ENCODE measurements around the gene CXorf58. TPM values are rescaled to one million over a fixed set of nuclear protein-coding genes. Genes with fewer than 3 reads are reported as not detected.

Gene CXorf58
- total and polyA plus RNA-seq, 9 of the 15 experiments (the other 6 are each of a cell fraction or from before 2014, with no cell fraction given) = 0.10 to 0.27 (median 0.16) TPM; not detected in 3

GRCh38 chrX:23932046-23932445 lies 24.2 kb downstream of the CXorf58 start:
- Histone ChIP-seq H3K4me1 (replicated peaks in 1 of 2; ENCODE audit: control insufficient read depth in 2 of 2, insufficient read depth in 2 of 2, low read length in 2 of 2) (peaks cover 0 to 10% of the 10 kb centered on the region in 2 experiments; a peak in 3 of 5 replicates), H4K20me1 (replicated peaks; ENCODE audit: control insufficient read depth, insufficient read depth, low read length) (no peaks in the 10 kb centered on the region), H3K36me3 (ENCODE audit: control insufficient read depth, insufficient read depth, low read length) (no peaks in the 10 kb centered on the region), H3K9me1 (ENCODE audit: control insufficient read depth, insufficient read depth, low read length) (no peaks in the 10 kb centered on the region), H3K27me3 (ENCODE audit: control insufficient read depth in 2 of 2, insufficient read depth in 2 of 2, low read length in 2 of 2) (no peaks in the 10 kb centered on the region), H2AFZ (ENCODE audit: low read depth, low read length) (no peak overlapping the region), H3K4me3 (no peak overlapping the region), H3K27ac (ENCODE audit: extremely low read depth, low read depth, low read length) (no peak overlapping the region), H3K4me2 (ENCODE audit: insufficient read depth, low read length) (no peak overlapping the region), H3K9me3 (replicated peaks; ENCODE audit: control insufficient read depth, insufficient read depth, low read depth, low read length) (no peaks in the 10 kb centered on the region), H3K79me2 (ENCODE audit: control insufficient read depth, insufficient read depth, low read length) (no peaks in the 10 kb centered on the region), H3K9ac (ENCODE audit: insufficient read depth in 1 of 2, low read depth in 2 of 2, low read length in 2 of 2) (no peak overlapping the region)
- CTCF ChIA-PET (ENCODE audit: low intra/inter-chr PET ratio) = no interaction called here
- intact Hi-C loops (cut with micrococcal nuclease) = no loop called here
- POLR2A ChIA-PET = interaction anchor here (0.5 kb wide), 1 partner anchor 71 kb away, joined by 3 read pairs; no protein-coding TSS in a partner anchor
- BruUV-seq (replicated peaks) = no TSS peak
- no peak for ATAC-seq
- FAIRE-seq = no peak
- 12% methylated on average over 1 of the region's 1 CpG for WGBS (ENCODE audit: insufficient coverage, low coverage, missing lambda C conversion rate)
- no peak for DNase-seq (ENCODE audit: extremely low read depth in 1 of 4, low spot score in 3 of 4)
- in situ Hi-C loops (cut with MboI) = no loop called here
- TF ChIP-seq BMI1 (IDR thresholded peaks at IDR 0.05; ENCODE audit: low read length) (no peak), TEAD2 (tag; IDR thresholded peaks at IDR 0.05) (no peak), ZNF318 (IDR thresholded peaks at IDR 0.05; ENCODE audit: borderline replicate concordance in 1 of 2, low read depth in 1 of 2) (no peak), CHCHD3 (CRISPR knock-in tag; IDR thresholded peaks at IDR 0.05) (no peak), KLF13 (tag; IDR thresholded peaks at IDR 0.05; ENCODE audit: borderline replicate concordance, low read depth) (no peak), AFF4 (CRISPR knock-in tag; IDR thresholded peaks at IDR 0.05) (no peak), MYNN (IDR thresholded peaks at IDR 0.05) (no peak), MYNN (CRISPR knock-in tag; IDR thresholded peaks at IDR 0.05) (no peak), ELK1 (CRISPR knock-in tag; IDR thresholded peaks at IDR 0.05) (no peak), GATAD2B (IDR thresholded peaks at IDR 0.05; ENCODE audit: borderline replicate concordance) (no peak)
